Loucy (cell line): ENCODE measurements around the gene PPARG.

Experiments
- H2AFZ ChIP-seq: fragments of 200-600 bp; sonication (generic); 2 replicates; pipeline ENCODE4 v1.6.0; 2016; ENCODE audit warnings: antibody characterized with exemption, mild to moderate bottlenecking, low read length, moderate library complexity
- H3F3A ChIP-seq: fragments of 200-600 bp; 2 replicates; pipeline ENCODE4 v1.6.0; 2016; ENCODE audit warnings: antibody characterized with exemption, low read depth, mild to moderate bottlenecking
- H3K27me3 ChIP-seq: fragments of 200-600 bp; sonication (generic); 2 replicates; pipeline ENCODE4 v1.6.1; 2014; ENCODE audit warnings: low read length, mild to moderate bottlenecking; ENCODE audit not compliant: insufficient read depth, poor library complexity, severe bottlenecking
- H3K36me3 ChIP-seq: fragments of 200-600 bp; sonication (generic); 2 replicates; pipeline ENCODE4 v1.6.1; 2016; ENCODE audit warnings: low read length; ENCODE audit not compliant: insufficient read depth
- H3K4me1 ChIP-seq: fragments of 200-600 bp; sonication (generic); 2 replicates; pipeline ENCODE4 v1.5.1; 2014; ENCODE audit warnings: low read length, mild to moderate bottlenecking; ENCODE audit not compliant: insufficient read depth, poor library complexity, severe bottlenecking
- H3K4me2 ChIP-seq: fragments of 200-600 bp; sonication (generic); 2 replicates; pipeline ENCODE4 v1.6.0; 2014; ENCODE audit warnings: antibody characterized with exemption, low read length, low read depth, mild to moderate bottlenecking; ENCODE audit not compliant: poor library complexity, severe bottlenecking
- H3K4me3 ChIP-seq: fragments of 200-600 bp; sonication (generic); 2 replicates; pipeline ENCODE4 v1.5.1; 2014; ENCODE audit warnings: low read length, mild to moderate bottlenecking, mixed read lengths; ENCODE audit not compliant: poor library complexity, severe bottlenecking
- H3K79me2 ChIP-seq: fragments of 200-600 bp; sonication (generic); 2 replicates; pipeline ENCODE4 v1.6.1; 2014; ENCODE audit warnings: low read length; ENCODE audit not compliant: insufficient read depth
- H3K9ac ChIP-seq: fragments of 200-600 bp; sonication (generic); 2 replicates; pipeline ENCODE4 v1.6.0; 2014; ENCODE audit warnings: mild to moderate bottlenecking, low read depth, low read length, moderate library complexity; ENCODE audit not compliant: poor library complexity, severe bottlenecking
- H3K9me2 ChIP-seq: fragments of 200-600 bp; sonication (generic); replicated peaks from 2 replicates; pipeline ENCODE4 v1.6.1; 2016; ENCODE audit warnings: low read depth, low read length, mixed read lengths
- H3K9me3 ChIP-seq: fragments of 200-600 bp; sonication (generic); 2 replicates; pipeline ENCODE4 v1.6.1; 2014; ENCODE audit warnings: mild to moderate bottlenecking, antibody characterized with exemption, low read length, low read depth; ENCODE audit not compliant: insufficient read depth
- H4K20me1 ChIP-seq: fragments of 200-600 bp; sonication (generic); 2 replicates; pipeline ENCODE4 v1.6.0; 2014; ENCODE audit warnings: antibody characterized with exemption, low read length, mild to moderate bottlenecking; ENCODE audit not compliant: insufficient read depth, poor library complexity, severe bottlenecking
- CTCF ChIP-seq: fragments of 200-600 bp; sonication (generic); conservative IDR thresholded peaks from 2 replicates; pipeline ENCODE4 v1.5.1; 2014; ENCODE audit warnings: mild to moderate bottlenecking, antibody characterized with exemption, low read length
- EZH2phosphoT487 ChIP-seq: fragments of 200-600 bp; IDR thresholded peaks from 2 replicates; pipeline ENCODE4 v1.6.1; 2018; ENCODE audit warnings: antibody characterized with exemption, mild to moderate bottlenecking, moderate library complexity, borderline replicate concordance

PPARG gene

GRCh38 chr3:12437861-12438260 lies 149.0 kb downstream of the PPARG start:
- Histone ChIP-seq H2AFZ (no peak overlapping the region), H3K79me2 (no peaks in the 10 kb centered on the region), H3F3A (no peaks in the 10 kb centered on the region), H3K9me2 (no peaks in the 10 kb centered on the region), H3K36me3 (no peaks in the 10 kb centered on the region), H3K9ac (no peak overlapping the region), H4K20me1 (no peaks in the 10 kb centered on the region), H3K9me3 (no peaks in the 10 kb centered on the region), H3K4me1 (no peaks in the 10 kb centered on the region), H3K4me3 (no peak overlapping the region), H3K27me3 (peaks cover 38% of the 10 kb centered on the region), H3K4me2 (no peak overlapping the region)
- TF ChIP-seq EZH2phosphoT487 (no peak), CTCF (no peak)

- Histone ChIP-seq H3K36me3 (no peaks in the 10 kb centered on the region), H3K79me2 (no peaks in the 10 kb centered on the region), H3K4me2 (no peak overlapping the region), H3K9ac (no peak overlapping the region), H4K20me1 (no peaks in the 10 kb centered on the region), H3K4me3 (no peak overlapping the region), H3K27me3 (peaks cover 34% of the 10 kb centered on the region), H3F3A (no peaks in the 10 kb centered on the region), H3K4me1 (no peaks in the 10 kb centered on the region), H2AFZ (no peak overlapping the region), H3K9me3 (no peaks in the 10 kb centered on the region), H3K9me2 (no peaks in the 10 kb centered on the region)
- TF ChIP-seq CTCF: no peak
- TF ChIP-seq EZH2phosphoT487: no peak
Measured at GRCh38 chr3:12438318-12438717, 149.4 kb downstream of the PPARG start.

GRCh38 chr3:12439161-12439940 lies 150.5 kb downstream of the PPARG start:
- Histone ChIP-seq H3K9ac (no peak overlapping the region), H3K36me3 (no peaks in the 10 kb centered on the region), H3F3A (no peaks in the 10 kb centered on the region), H4K20me1 (no peaks in the 10 kb centered on the region), H3K9me2 (no peaks in the 10 kb centered on the region), H3K4me1 (no peaks in the 10 kb centered on the region), H2AFZ (no peak overlapping the region), H3K4me3 (no peak overlapping the region), H3K4me2 (no peak overlapping the region), H3K9me3 (no peaks in the 10 kb centered on the region), H3K27me3 (peaks cover 25% of the 10 kb centered on the region), H3K79me2 (no peaks in the 10 kb centered on the region)
- TF ChIP-seq CTCF (no peak), EZH2phosphoT487 (no peak)
